Measurements from ENCODE around the gene MPND. TPM values are rescaled to one million over a fixed set of nuclear protein-coding genes. Genes with fewer than 3 reads are reported as not detected.

The MPND gene
- total and polyA plus RNA-seq, 9 donors, result 4.8 to 19.4 (median 16.2) TPM

- Histone ChIP-seq H3K27ac (ENCODE audit: low read length) (no peak overlapping the region), H3K9me3 (replicated peaks; ENCODE audit: control insufficient read depth, low read depth, low read length) (peaks cover 18% of the 10 kb centered on the region), H3K36me3 (ENCODE audit: control insufficient read depth, insufficient read depth, low read length) (no peaks in the 10 kb centered on the region), H3K27me3 (ENCODE audit: control insufficient read depth, insufficient read depth, low read length) (no peaks in the 10 kb centered on the region), H3K4me3 (ENCODE audit: low read length) (no peak overlapping the region), H3K4me1 (ENCODE audit: control insufficient read depth, insufficient read depth, low read length) (no peaks in the 10 kb centered on the region)
- WGBS (ENCODE audit: insufficient coverage), result 90% methylated on average over 2 of the region's 2 CpGs
- DNase-seq, result no peak
Measured at GRCh38 chr19:4320419-4320818, 22.9 kb upstream of the MPND start.

GRCh38 chr19:4322942-4323665, 20.3 kb upstream of the MPND start:
- WGBS (ENCODE audit: insufficient coverage), result 80% methylated on average over 20 of the region's 37 CpGs
- DNase-seq, result no peak
- H3K27ac ChIP-seq (ENCODE audit: low read length), result no peak overlapping the region
- H3K9me3 ChIP-seq (replicated peaks; ENCODE audit: control insufficient read depth, low read depth, low read length), result peaks cover 18% of the 10 kb centered on the region
- no peak overlapping the region for H3K4me3 ChIP-seq (ENCODE audit: low read length)
- peaks cover 13% of the 10 kb centered on the region for H3K27me3 ChIP-seq (ENCODE audit: control insufficient read depth, insufficient read depth, low read length)
- peaks cover 17% of the 10 kb centered on the region for H3K4me1 ChIP-seq (ENCODE audit: control insufficient read depth, insufficient read depth, low read length)
- no peaks in the 10 kb centered on the region for H3K36me3 ChIP-seq (ENCODE audit: control insufficient read depth, insufficient read depth, low read length)

GRCh38 chr19:4323692-4324091, 19.7 kb upstream of the MPND start:
- peaks cover 19% of the 10 kb centered on the region for H3K4me1 ChIP-seq (ENCODE audit: control insufficient read depth, insufficient read depth, low read length)
- no peak overlapping the region for H3K27ac ChIP-seq (ENCODE audit: low read length)
- WGBS (ENCODE audit: insufficient coverage), result 84% methylated on average over 8 of the region's 9 CpGs
- peaks cover 13% of the 10 kb centered on the region for H3K27me3 ChIP-seq (ENCODE audit: control insufficient read depth, insufficient read depth, low read length)
- no peak overlapping the region for H3K4me3 ChIP-seq (ENCODE audit: low read length)
- DNase-seq, result no peak
- no peaks in the 10 kb centered on the region for H3K36me3 ChIP-seq (ENCODE audit: control insufficient read depth, insufficient read depth, low read length)
- H3K9me3 ChIP-seq (replicated peaks; ENCODE audit: control insufficient read depth, low read depth, low read length), result peaks cover 18% of the 10 kb centered on the region

GRCh38 chr19:4324228-4324627, 19.1 kb upstream of the MPND start:
- WGBS (ENCODE audit: insufficient coverage), result 86% methylated on average over 11 of the region's 12 CpGs
- peaks cover 22% of the 10 kb centered on the region for H3K4me1 ChIP-seq (ENCODE audit: control insufficient read depth, insufficient read depth, low read length)

GRCh38 chr19:4326215-4326836, 17.0 kb upstream of the MPND start:
- Histone ChIP-seq H3K36me3 (ENCODE audit: control insufficient read depth, insufficient read depth, low read length) (no peaks in the 10 kb centered on the region), H3K4me3 (ENCODE audit: low read length) (no peak overlapping the region), H3K27ac (ENCODE audit: low read length) (no peak overlapping the region), H3K4me1 (ENCODE audit: control insufficient read depth, insufficient read depth, low read length) (peaks cover 26% of the 10 kb centered on the region), H3K27me3 (ENCODE audit: control insufficient read depth, insufficient read depth, low read length) (peaks cover 13% of the 10 kb centered on the region), H3K9me3 (replicated peaks; ENCODE audit: control insufficient read depth, low read depth, low read length) (peaks cover 13% of the 10 kb centered on the region)
- WGBS (ENCODE audit: insufficient coverage), result 30% methylated on average over 9 of the region's 13 CpGs
- DNase-seq, result no peak

More at GRCh38 chr19:4324228-4324627, 19.1 kb upstream of the MPND start:
- Histone ChIP-seq H3K36me3 (ENCODE audit: control insufficient read depth, insufficient read depth, low read length) (no peaks in the 10 kb centered on the region), H3K9me3 (replicated peaks; ENCODE audit: control insufficient read depth, low read depth, low read length) (peaks cover 18% of the 10 kb centered on the region), H3K27me3 (ENCODE audit: control insufficient read depth, insufficient read depth, low read length) (peaks cover 13% of the 10 kb centered on the region), H3K27ac (ENCODE audit: low read length) (no peak overlapping the region), H3K4me3 (ENCODE audit: low read length) (no peak overlapping the region)
- no peak for DNase-seq

GRCh38 chr19:4326837-4327251, 16.5 kb upstream of the MPND start:
- Histone ChIP-seq H3K27ac (ENCODE audit: low read length) (no peak overlapping the region), H3K4me1 (ENCODE audit: control insufficient read depth, insufficient read depth, low read length) (peaks cover 26% of the 10 kb centered on the region), H3K27me3 (ENCODE audit: control insufficient read depth, insufficient read depth, low read length) (peaks cover 13% of the 10 kb centered on the region), H3K36me3 (ENCODE audit: control insufficient read depth, insufficient read depth, low read length) (no peaks in the 10 kb centered on the region), H3K9me3 (replicated peaks; ENCODE audit: control insufficient read depth, low read depth, low read length) (peaks cover 8% of the 10 kb centered on the region), H3K4me3 (ENCODE audit: low read length) (peak overlapping the region; percentile 10)
- 1% methylated on average over 32 of the region's 33 CpGs for WGBS (ENCODE audit: insufficient coverage)
- DNase-seq, result no peak

GRCh38 chr19:4327252-4327876, 16.0 kb upstream of the MPND start:
- under 1% methylated on average over 29 of the region's 30 CpGs for WGBS (ENCODE audit: insufficient coverage)
- H3K36me3 ChIP-seq (ENCODE audit: control insufficient read depth, insufficient read depth, low read length), result no peaks in the 10 kb centered on the region
- peaks cover 13% of the 10 kb centered on the region for H3K27me3 ChIP-seq (ENCODE audit: control insufficient read depth, insufficient read depth, low read length)
- no peak overlapping the region for H3K27ac ChIP-seq (ENCODE audit: low read length)
- peak; percentile 62 for DNase-seq
- peaks cover 26% of the 10 kb centered on the region for H3K4me1 ChIP-seq (ENCODE audit: control insufficient read depth, insufficient read depth, low read length)
- peak overlapping the region; percentile 30 for H3K4me3 ChIP-seq (ENCODE audit: low read length)
- H3K9me3 ChIP-seq (replicated peaks; ENCODE audit: control insufficient read depth, low read depth, low read length), result peaks cover 3% of the 10 kb centered on the region

- no peaks in the 10 kb centered on the region for H3K9me3 ChIP-seq (replicated peaks; ENCODE audit: control insufficient read depth, low read depth, low read length)
- peak overlapping the region; percentile 30 for H3K4me3 ChIP-seq (ENCODE audit: low read length)
- peak overlapping the region; percentile 11 for H3K27ac ChIP-seq (ENCODE audit: low read length)
- no peaks in the 10 kb centered on the region for H3K36me3 ChIP-seq (ENCODE audit: control insufficient read depth, insufficient read depth, low read length)
- H3K4me1 ChIP-seq (ENCODE audit: control insufficient read depth, insufficient read depth, low read length), result peaks cover 26% of the 10 kb centered on the region
- no peak for DNase-seq
- H3K27me3 ChIP-seq (ENCODE audit: control insufficient read depth, insufficient read depth, low read length), result peaks cover 13% of the 10 kb centered on the region
- 10% methylated on average over 13 of the region's 13 CpGs for WGBS (ENCODE audit: insufficient coverage)
Measured at GRCh38 chr19:4327877-4328242, 15.5 kb upstream of the MPND start.

GRCh38 chr19:4328243-4328990, 14.9 kb upstream of the MPND start:
- H3K27me3 ChIP-seq (ENCODE audit: control insufficient read depth, insufficient read depth, low read length), result peaks cover 13% of the 10 kb centered on the region
- peaks cover 26% of the 10 kb centered on the region for H3K4me1 ChIP-seq (ENCODE audit: control insufficient read depth, insufficient read depth, low read length)
- peak overlapping the region; percentile 75 for H3K4me3 ChIP-seq (ENCODE audit: low read length)
- H3K36me3 ChIP-seq (ENCODE audit: control insufficient read depth, insufficient read depth, low read length), result no peaks in the 10 kb centered on the region
- H3K9me3 ChIP-seq (replicated peaks; ENCODE audit: control insufficient read depth, low read depth, low read length), result no peaks in the 10 kb centered on the region
- H3K27ac ChIP-seq (ENCODE audit: low read length), result peak overlapping the region; percentile 67
- WGBS (ENCODE audit: insufficient coverage), result 0% methylated on average over 41 of the region's 49 CpGs
- DNase-seq, result peak; percentile 95

All from muscle of leg (tissue), 11 donors.